Stimulated activated CD4-positive, alpha-beta T cell treated with anti-CD3 and anti-CD28 coated beads, TNF-alpha, amount 100 ng/mL, for 4 hours (primary cell): Measurements from ENCODE around the gene PMF1.
"Not testable (repeated sequence)": the region's sequence is repeated elsewhere in the genome, so short reads cannot be mapped to it uniquely, and the experiment has no call there.

ENCODE experiments used
- DNase-seq, 3 experiments: peaks; one replicate each; pipeline ENCODE4 v3.0.0-alpha.2; 2020; ENCODE audit warnings: low read depth in 3 of 3

Gene PMF1, protein sequence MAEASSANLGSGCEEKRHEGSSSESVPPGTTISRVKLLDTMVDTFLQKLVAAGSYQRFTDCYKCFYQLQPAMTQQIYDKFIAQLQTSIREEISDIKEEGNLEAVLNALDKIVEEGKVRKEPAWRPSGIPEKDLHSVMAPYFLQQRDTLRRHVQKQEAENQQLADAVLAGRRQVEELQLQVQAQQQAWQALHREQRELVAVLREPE

DNA sequence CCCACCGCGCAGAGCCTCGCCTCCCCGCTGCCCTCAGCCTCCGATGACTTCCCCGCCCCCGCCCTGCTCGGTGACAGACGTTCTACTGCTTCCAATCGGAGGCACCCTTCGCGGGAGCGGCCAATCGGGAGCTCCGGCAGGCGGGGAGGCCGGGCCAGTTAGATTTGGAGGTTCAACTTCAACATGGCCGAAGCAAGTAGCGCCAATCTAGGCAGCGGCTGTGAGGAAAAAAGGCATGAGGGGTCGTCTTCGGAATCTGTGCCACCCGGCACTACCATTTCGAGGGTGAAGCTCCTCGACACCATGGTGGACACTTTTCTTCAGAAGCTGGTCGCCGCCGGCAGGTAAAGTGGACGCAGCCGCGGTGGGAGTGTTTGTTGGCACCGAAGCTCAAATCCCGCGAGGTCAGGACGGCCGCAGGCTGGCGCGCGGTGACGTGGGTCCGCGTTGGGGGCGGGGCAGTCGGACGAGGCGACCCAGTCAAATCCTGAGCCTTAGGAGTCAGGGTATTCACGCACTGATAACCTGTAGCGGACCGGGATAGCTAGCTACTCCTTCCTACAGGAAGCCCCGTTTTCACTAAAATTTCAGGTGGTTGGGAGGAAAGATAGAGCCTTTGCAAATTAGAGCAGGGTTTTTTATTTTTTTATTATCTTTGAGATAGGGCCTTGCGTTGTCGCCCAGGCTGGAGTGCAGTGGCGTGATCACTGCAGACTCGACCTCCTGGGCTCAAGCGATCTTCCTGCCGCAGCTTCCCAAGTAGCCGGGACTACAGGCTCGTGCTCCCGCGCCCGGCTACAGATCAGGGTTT, at the start of gene PMF1:
PMF1 (plus strand) TSS at position 175 of the 811 bp plus-strand sequence; CDS start at position 184, 9 bp downstream.
- peak; percentile 92 to 96 (median 92) for DNase-seq

DNA sequence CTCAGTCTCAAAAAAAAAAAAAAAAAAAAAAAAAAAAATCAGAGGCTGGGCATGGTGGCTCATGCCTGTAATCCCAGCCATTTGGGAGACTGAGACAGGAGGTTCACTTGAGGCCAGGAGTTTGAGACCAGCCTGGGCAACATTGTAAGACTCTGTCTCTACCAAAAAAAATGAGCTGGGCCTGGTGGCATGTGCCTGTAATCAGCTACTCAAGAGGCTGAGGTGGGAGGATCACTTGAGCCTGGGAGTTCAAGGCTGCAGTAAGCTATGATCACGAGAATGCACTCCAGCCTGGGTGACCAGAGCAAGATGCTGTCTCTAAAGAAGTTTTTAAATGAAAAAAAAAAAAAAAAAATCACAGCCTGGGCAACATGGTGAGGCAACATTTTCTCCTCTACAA, 49.1 kb upstream of the PMF1 start:
- DNase-seq: no peak

DNA sequence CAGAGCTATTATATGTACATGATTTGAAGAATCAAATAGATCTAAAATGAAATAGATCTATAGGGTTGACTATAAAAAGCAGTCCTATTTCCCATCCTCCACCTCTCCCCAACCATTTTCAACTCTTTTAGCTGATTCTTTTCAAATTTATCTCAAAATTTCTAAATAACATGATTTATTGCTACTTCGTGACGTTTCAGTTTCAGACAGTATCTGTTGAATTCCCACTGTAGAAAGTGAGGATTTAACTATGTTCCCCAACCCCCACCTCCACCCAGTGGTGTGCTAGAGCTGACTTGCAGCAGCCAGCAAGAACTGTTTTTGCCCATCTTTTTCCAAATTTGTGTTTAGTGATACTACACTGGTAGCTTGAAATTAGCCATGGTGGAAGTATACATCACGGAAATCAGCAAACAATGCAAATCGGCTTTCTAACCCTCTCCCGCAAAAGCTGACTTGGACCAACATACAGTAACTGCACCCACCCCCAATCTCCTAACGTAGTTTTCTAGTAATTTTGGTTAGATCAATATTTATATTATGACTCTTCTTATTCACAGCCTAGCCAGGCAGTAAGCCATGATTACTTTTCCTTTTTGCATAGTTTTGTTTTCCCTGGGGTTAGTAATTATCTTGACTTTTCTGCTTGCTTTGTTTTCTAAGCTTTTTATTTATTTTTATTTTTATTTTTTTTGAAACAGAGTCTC, 48.5 kb upstream of the PMF1 start:
- DNase-seq: no peak

DNA sequence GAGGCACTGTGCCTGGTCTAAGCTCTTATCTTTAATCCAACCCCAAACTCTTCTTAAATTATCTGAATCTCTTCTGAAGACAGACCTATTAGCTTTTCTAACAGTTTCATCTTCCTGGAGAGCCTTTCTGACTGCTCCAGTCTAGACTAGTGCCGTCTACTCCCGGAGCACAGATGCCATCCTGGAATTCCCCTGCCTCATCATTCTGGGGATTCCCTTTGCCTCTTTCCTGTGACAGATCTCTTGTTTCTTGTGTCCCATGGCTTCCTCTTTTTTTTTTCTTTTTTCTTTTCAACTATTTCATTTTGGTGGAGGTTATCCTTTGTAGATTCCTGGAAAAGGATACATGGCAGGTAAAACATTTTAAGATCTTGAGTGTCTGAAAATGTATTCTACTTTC, 47.7 kb upstream of the PMF1 start:
- DNase-seq: no peak

DNA sequence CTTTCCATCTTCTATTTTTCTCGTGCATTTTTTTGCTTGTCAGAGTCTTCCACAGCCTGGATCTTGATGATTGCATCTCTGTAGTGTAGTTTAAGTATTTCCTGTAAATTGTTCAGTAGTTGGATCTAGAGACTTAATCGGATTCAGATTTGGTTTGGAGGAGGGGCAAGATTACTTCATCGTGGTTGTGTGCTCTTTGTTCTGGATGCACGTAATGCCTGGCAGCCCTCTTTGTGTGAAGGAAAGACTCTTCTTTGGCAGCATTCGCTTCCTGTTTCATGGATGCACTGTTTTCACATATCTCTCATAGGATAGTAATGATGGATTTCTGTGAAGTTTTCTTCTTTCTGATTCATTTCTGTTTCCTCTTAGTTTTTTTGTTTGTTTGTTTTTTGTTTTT, 45.3 kb upstream of the PMF1 start:
- no peak for DNase-seq

DNA sequence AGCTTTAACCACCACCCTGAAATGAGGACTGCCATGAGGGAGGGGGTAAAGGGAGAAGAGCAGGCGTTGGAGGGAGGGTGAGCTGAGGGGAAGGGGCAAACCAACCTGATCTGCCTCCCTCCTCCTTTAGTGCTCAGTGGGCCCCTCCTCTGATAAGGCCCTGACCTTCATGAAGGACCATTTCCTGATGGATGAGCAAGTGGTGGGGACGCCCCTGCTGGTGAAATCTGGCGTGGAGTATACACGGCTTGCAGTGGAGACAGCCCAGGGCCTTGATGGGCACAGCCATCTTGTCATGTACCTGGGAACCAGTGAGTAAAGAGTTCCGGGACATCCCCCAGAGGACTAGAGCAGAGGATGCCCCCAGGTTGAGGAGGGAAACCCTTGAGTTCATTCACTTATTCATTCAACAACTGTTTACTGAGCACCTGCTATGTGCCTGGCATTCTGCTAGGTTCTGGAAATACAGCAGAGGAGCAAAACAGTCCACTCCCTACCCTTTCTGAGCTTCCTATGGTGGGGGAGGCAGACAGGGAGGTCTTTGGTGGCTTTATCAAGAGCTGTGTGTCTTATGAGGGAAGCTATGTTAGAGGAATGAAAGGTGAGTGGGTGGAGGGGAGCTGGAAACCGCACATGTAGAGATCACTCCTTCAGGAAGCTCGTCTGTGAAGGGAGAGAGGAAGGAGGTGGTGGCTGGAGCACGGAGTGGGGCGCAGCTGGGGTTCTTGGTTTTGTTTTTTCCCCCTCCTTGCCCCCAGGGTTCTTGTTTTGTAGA, 39.9 kb upstream of the PMF1 start:
- no peak for DNase-seq

DNA sequence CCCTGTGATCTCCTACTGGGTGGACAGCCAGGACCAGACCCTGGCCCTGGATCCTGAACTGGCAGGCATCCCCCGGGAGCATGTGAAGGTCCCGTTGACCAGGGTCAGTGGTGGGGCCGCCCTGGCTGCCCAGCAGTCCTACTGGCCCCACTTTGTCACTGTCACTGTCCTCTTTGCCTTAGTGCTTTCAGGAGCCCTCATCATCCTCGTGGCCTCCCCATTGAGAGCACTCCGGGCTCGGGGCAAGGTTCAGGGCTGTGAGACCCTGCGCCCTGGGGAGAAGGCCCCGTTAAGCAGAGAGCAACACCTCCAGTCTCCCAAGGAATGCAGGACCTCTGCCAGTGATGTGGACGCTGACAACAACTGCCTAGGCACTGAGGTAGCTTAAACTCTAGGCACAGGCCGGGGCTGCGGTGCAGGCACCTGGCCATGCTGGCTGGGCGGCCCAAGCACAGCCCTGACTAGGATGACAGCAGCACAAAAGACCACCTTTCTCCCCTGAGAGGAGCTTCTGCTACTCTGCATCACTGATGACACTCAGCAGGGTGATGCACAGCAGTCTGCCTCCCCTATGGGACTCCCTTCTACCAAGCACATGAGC, 36.1 kb upstream of the PMF1 start:
- DNase-seq: no peak

DNA sequence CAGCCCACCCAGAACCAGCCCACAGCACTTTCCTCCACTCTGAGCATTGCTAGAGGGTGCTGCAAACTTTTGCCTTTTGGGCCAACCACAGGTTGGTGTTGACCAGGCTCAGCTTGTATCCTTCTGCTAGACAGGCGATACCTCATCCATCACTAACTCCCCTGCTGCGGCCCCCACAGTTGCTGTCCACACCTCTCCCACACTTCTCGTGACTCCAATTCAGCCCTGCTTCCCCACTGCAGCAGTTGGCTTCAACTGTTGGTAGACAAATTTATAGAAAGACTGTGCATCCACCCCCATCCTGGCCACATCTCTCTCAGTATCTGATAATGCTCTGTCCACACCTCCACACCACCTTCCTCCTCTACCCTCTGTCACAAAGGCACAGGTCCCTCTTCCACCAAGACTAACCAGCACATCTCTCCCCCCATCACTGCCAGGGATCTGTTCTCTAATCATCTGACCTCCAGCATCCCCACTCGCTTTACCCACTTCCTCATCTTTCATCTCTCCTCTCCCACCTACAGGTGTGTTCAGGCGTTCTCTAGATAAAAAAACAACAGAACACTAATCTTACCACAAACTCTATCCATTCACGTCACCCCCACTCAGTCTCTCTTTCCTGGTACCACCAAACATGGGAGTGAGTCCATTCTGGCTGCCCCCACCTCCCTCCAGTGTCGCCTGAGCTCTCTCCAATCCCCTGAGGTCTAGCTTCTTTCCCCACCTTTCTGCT, 34.7 kb upstream of the PMF1 start:
- no peak for DNase-seq

DNA sequence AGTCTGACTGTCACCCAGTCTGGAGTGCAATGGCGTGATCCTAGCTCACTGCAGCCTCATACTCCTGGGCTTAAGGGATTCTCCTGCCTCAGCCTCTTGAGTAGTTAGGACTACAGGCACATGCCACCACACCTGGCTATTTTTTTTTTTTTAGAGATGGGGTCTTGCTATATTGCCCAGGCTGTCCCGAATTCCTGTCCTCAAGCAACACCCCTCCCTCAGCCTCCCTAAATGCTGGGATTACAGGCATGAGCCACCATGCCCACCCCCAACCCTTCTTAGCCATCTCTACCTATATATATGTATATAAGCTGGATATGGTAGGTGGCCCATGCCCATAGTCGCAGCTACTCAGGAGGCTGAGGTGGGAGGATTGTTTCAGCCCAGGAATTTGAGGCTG, 32.3 kb upstream of the PMF1 start:
- no peak for DNase-seq

DNA sequence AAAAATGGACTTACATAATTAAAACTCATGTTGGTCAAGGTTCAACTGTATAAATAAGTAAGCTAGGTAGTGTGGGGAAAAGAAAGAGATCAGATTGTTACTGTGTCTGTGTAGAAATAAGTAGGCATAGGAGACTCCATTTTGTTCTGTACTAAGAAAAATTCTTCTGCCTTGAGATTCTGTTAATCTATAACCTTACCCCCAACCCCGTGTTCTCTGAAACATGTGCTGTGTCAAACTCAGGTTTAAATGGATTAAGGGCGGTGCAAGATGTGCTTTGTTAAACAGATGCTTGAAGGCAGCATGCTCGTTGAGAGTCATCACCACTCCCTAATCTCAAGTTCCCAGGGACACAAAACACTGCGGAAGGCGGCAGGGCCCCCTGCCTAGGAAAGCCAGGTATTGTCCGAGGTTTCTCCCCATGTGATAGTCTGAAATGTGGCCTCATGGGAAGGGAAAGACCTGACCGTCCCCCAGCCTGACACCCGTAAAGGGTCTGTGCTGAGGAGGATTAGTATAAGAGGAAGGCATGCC, 31.3 kb upstream of the PMF1 start:
- DNase-seq: not testable (repeated sequence)

DNA sequence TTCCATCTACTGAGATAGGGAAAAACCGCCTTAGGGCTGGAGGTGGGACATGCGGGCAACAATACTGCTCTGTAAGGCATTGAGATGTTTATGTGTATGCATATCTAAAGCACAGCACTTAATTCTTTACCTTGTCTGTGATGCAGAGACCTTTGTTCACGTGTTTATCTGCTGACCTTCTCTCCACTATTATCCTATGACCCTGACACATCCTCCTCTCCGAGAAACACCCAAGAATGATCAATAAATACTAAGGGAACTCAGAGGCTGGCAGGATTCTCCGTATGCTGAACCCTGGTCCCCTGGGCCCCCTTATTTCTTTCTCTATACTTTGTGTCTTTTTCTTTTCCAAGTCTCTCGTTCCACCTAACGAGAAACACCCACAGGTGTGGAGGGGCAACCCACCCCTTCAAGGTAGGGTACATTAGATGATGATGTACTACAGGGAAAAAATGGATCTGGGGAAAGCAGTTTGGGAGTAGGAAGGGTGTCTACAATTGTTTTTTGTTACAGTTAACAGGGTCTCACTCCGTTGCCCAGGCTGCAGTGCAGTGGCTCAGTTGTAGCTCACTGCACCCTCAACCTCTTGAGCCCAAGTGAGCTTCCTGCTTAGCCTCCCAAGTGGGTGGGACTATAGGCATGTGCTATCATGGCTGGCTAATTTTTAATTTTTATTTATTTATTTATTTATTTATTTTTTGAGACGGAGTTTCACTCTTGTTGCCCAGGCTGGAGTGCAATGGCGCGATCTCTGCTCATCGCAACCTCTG, 30.6 kb upstream of the PMF1 start:
- DNase-seq: not testable (repeated sequence)

DNA sequence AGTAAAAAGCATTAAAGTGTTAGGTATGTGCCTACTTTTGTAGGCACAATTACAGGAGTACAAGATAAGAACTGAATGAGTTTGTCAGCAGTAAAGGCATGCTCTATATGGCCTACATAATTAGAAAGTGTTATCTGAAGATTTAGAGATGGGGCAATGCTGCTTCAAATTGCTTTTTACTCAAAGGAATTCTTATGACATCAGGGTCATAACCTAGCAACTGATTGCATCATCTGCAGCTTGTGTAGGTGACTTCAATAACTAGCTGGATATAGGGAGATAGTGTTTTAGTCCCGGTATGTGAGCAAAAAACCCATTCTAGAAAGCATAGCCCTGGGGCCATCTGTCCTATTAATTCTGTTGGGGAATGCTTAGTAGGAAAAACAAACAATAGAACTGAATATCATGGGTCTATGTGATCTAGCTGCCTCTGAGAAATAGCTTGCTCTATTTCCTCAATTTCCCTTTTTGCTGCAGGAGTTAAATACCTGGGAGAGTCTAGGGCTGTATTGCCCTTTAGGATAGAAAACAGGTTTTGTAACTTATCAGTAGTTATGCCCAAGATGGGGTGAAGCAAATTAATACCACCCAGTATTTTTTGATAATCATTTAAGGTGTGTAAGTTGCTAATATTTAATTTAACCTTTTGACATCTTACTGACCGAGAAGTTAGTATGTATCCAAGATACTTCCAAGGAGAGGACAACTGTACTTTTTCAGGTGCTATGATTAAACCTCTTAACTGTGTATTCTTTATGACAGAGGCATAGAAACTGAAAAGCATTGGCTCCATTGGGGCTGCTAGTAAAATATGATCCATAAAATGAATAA, 26.2 kb upstream of the PMF1 start:
- DNase-seq: not testable (repeated sequence)

DNA sequence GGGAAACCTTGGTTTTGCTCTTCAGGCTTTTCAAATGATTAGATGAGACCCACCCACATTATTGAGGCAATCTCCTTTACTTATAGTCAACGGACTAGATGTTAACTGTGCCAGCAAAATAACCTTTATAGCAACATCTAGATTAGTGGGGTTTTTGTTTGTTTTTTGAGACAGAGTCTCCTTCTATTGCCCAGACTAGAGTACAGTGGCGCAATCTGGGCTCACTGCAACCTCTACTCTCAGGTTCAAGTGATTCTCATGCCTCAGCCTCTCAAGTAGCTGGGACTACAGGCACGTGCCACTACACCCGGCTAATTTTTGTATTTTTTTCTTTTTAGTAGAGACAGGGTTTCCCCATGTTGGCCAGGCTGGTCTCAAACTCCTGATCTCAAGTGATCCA, 22.5 kb upstream of the PMF1 start:
- not testable (repeated sequence) for DNase-seq

DNA sequence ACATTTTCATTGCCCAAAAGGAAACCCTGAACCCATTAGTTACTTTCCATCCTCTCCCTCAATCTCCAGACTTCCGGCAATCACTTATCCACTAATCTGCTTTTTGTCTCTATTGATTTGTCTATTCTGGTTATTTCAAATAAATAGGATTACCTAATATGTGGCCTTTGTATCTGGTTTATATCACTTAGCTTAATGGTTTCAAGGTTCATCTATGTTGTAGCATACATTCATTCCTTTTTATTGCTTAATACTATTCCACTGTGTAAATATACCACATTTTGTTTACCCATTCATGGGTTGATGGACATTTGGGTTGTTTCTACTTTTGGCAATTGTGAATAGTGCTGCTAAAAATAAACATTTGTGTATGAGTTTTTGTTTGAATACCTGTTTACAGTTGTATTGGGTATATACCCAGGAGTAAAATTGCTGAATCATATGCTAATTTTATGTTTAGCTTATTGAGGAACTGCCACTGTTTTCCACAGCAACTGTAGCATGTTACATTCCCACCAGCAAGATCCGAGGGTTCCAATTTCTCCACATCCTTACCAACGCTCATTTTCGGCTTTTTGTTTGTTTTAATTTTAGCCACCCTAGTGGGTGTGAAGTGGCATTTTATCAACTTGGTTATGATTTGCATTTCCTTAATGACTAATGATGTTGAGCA, 21.4 kb upstream of the PMF1 start:
- DNase-seq: no peak

DNA sequence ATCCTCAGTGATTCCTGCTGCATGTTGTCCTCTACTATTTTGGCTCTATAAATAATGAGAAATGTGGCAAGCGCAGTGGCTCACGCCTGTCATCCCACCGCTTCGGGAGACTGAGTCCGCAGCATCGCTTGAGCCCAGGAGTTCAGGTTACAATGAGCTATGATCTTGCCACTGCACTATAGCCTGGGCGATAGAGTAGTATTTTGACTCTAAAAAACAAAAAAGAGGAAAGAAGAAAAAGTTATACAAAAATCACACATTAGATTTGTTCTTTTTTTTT, 19.7 kb upstream of the PMF1 start:
- no peak for DNase-seq

DNA sequence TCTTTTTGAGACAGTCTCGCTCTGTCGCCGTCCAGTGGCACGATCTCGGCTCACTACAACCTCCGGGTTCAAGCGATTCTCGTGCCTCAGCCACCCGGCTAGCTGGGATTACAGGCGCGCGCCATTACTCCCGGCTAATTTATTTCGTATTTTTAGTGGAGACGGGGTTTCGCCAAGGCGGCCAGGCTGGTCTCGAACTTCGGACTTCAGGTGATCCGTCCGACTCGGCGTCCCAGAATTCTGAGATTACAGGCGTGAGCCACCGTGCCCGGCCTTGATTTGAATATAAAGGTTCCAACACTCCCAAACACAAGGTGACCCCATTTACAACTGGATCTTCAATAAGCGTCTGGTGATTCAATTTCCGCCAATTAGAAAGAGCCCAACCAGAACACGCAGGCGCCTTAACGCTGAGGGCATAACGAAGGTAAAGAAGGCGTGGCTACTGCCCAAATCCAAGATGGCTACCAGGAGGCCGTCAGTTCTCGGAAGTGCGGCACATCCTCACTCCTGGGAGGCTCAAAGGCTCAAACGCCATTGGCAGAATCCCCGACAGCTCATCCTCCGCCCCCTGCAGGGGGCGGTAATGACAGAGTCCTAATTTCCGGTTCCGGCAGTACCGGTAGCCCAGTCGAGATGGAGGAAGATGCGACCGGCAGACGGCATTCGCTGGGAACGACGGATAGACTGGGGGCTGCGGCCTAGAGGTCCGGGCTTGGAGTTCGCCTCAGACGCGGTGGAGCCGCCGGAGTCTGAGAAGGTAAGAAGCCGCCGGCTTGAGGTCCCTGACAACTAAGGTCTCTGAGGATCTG, 19.1 kb upstream of the PMF1 start, which contains the start of gene SLC25A44:
SLC25A44 (plus strand) TSS at position 617 of the 812 bp plus-strand sequence. CDS start 5,744 bp downstream, outside the sequence.
- peak; percentile 88 to 95 (median 94) for DNase-seq

DNA sequence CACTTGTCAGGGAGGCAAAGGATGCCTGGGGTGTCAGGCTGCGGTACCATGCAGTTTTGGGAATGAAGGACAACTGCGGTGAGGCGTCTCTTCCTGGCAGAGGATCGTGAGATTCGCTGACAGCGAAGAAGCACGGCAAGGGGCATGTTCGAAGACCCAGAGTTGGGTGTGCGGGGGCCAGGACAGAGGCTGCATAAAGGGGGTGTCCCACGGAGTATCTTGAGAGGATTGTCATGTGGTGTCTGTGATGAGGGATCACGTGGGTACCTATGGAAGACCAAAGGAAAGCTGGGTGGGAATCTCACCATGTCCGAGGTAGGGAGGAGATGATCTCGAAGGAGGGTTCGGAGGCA, 18.5 kb upstream of the PMF1 start:
- no peak for DNase-seq

DNA sequence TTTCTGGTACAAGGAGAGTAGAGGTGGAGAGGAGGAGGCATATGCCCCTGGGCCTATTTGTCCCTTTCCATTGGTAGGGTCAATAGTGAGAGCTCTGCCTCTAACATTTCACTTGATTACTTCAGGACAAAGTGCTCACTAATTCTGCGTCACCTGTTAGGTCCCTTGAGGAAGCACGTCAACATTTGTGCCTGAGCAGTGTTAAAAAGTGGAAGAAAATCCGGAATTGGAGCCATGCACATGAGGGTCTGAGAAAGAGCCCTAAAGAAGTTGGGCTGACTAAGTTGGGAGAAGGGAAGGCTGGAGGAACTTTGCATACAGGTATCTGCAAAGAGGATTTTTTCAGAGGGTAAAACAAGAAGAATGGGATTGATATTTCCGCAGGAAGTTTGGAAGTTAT, 17.0 kb upstream of the PMF1 start:
- DNase-seq: no peak
